ENCODE results near the gene KBTBD12.

GRCh38 chr3:127915115-127915936, at the start of gene KBTBD12:
- TF ChIP-seq CTCF (conservative IDR thresholded peaks at IDR 0.05) = no peak
- no peak for TF ChIP-seq ZFX (IDR thresholded peaks at IDR 0.05)
